ENCODE measurements around the gene NUP153. TPM values are rescaled to one million over a fixed set of nuclear protein-coding genes. Genes with fewer than 3 reads are reported as not detected.

NUP153 gene
- total and polyA plus RNA-seq, 10 of the 15 experiments (the other 5 are each of a cell fraction or from before 2014, with no cell fraction given) = 13.9 to 77.7 (median 56.2) TPM

DNA sequence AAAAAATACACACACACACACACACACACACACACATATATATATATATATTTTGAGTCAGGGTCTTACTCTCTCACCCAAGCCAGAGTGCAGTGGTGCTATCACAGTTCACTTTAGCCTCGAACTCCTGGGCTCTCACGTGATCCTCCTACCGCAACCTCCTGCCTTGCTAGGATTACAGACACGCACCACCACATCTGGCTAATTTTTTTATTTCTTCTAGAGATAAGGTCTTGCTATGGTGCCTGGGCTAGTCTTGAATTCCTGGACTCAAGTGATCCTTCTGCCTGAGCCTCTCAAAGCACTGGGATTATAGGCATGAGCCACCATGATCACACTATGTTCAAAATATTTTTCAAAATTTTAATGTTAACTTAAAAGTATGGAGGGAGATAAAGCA, 43.5 kb downstream of the NUP153 start (continued):
- TF ChIP-seq, protein P1, sequence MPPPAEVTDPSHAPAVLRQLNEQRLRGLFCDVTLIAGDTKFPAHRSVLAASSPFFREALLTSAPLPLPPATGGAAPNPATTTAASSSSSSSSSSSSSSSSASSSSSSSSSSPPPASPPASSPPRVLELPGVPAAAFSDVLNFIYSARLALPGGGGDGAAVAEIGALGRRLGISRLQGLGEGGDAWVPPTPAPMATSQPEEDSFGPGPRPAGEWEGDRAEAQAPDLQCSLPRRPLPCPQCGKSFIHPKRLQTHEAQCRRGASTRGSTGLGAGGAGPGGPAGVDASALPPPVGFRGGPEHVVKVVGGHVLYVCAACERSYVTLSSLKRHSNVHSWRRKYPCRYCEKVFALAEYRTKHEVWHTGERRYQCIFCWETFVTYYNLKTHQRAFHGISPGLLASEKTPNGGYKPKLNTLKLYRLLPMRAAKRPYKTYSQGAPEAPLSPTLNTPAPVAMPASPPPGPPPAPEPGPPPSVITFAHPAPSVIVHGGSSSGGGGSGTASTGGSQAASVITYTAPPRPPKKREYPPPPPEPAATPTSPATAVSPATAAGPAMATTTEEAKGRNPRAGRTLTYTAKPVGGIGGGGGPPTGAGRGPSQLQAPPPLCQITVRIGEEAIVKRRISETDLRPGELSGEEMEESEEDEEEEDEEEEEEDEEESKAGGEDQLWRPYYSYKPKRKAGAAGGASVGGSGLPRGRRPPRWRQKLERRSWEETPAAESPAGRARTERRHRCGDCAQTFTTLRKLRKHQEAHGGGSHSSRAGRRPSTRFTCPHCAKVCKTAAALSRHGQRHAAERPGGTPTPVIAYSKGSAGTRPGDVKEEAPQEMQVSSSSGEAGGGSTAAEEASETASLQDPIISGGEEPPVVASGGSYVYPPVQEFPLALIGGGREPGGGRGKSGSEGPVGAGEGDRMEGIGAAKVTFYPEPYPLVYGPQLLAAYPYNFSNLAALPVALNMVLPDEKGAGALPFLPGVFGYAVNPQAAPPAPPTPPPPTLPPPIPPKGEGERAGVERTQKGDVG (CRISPR knock-in tag; IDR thresholded peaks at IDR 0.05) = no peak

DNA sequence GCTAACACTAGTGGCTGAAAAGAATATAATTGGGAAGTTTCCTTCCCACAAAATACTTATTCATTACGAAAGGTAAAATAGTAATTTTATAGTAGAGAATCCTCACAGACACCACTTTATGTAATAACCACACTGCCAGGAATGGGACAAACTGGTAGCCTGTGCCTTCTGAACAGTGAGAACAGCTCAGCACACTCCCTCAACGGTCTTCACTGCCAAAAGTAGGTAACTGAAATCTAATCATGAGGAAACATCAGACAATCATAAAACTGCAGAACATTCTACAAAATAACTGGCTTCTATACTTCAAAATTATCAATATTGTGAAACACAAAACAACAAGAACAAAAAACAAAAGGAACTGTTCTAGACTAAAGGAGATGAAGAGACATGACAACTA, 44.1 kb downstream of the NUP153 start:
- CTCF ChIA-PET = interaction anchor here (0.8 kb wide), 1 partner anchor 16 kb away, joined by 3 read pairs; no protein-coding TSS in a partner anchor
- intact Hi-C loops (cut with micrococcal nuclease; ENCODE audit: unreplicated experiment) (no loop called here), in situ Hi-C loops (cut with MboI) (no loop called here)
- TF ChIP-seq RUNX3 (IDR thresholded peaks at IDR 0.05; ENCODE audit: low read length) (no peak), WRNIP1 (IDR thresholded peaks at IDR 0.05; ENCODE audit: borderline replicate concordance, low read depth, low read length) (no peak), NR2C1 (IDR thresholded peaks at IDR 0.05) (no peak), YY1 (IDR thresholded peaks at IDR 0.05; ENCODE audit: low read depth, low read length) (no peak), PAX5 (IDR thresholded peaks at IDR 0.05; ENCODE audit: borderline replicate concordance, low read depth, low read length) (no peak), BHLHE40 (IDR thresholded peaks at IDR 0.05; ENCODE audit: borderline replicate concordance in 1 of 2, low read depth in 2 of 2, low read length in 1 of 2) (no peak), ZBED1 (IDR thresholded peaks at IDR 0.05; ENCODE audit: borderline replicate concordance) (no peak), RFX5 (IDR thresholded peaks at IDR 0.05; ENCODE audit: low read depth, low read length) (no peak), YBX1 (IDR thresholded peaks at IDR 0.05) (no peak), TBL1XR1 (IDR thresholded peaks at IDR 0.05; ENCODE audit: low read depth, low read length) (no peak), ZNF24 (IDR thresholded peaks at IDR 0.05) (no peak)
- TF ChIP-seq, protein P2, sequence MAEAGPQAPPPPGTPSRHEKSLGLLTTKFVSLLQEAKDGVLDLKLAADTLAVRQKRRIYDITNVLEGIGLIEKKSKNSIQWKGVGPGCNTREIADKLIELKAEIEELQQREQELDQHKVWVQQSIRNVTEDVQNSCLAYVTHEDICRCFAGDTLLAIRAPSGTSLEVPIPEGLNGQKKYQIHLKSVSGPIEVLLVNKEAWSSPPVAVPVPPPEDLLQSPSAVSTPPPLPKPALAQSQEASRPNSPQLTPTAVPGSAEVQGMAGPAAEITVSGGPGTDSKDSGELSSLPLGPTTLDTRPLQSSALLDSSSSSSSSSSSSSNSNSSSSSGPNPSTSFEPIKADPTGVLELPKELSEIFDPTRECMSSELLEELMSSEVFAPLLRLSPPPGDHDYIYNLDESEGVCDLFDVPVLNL (IDR thresholded peaks at IDR 0.05; ENCODE audit: low read depth, low read length) = no peak
- TF ChIP-seq, protein P3, sequence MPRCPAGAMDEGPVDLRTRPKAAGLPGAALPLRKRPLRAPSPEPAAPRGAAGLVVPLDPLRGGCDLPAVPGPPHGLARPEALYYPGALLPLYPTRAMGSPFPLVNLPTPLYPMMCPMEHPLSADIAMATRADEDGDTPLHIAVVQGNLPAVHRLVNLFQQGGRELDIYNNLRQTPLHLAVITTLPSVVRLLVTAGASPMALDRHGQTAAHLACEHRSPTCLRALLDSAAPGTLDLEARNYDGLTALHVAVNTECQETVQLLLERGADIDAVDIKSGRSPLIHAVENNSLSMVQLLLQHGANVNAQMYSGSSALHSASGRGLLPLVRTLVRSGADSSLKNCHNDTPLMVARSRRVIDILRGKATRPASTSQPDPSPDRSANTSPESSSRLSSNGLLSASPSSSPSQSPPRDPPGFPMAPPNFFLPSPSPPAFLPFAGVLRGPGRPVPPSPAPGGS (IDR thresholded peaks at IDR 0.05; ENCODE audit: borderline replicate concordance, insufficient read depth, low read depth, low read length, poor library complexity, severe bottlenecking) = no peak
- TF ChIP-seq, protein P4, sequence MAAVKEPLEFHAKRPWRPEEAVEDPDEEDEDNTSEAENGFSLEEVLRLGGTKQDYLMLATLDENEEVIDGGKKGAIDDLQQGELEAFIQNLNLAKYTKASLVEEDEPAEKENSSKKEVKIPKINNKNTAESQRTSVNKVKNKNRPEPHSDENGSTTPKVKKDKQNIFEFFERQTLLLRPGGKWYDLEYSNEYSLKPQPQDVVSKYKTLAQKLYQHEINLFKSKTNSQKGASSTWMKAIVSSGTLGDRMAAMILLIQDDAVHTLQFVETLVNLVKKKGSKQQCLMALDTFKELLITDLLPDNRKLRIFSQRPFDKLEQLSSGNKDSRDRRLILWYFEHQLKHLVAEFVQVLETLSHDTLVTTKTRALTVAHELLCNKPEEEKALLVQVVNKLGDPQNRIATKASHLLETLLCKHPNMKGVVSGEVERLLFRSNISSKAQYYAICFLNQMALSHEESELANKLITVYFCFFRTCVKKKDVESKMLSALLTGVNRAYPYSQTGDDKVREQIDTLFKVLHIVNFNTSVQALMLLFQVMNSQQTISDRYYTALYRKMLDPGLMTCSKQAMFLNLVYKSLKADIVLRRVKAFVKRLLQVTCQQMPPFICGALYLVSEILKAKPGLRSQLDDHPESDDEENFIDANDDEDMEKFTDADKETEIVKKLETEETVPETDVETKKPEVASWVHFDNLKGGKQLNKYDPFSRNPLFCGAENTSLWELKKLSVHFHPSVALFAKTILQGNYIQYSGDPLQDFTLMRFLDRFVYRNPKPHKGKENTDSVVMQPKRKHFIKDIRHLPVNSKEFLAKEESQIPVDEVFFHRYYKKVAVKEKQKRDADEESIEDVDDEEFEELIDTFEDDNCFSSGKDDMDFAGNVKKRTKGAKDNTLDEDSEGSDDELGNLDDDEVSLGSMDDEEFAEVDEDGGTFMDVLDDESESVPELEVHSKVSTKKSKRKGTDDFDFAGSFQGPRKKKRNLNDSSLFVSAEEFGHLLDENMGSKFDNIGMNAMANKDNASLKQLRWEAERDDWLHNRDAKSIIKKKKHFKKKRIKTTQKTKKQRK (IDR thresholded peaks at IDR 0.05; ENCODE audit: low read depth, low read length) = no peak

More for the DNA sequence above, 44.1 kb downstream of the NUP153 start:
- RAD21 ChIA-PET (ENCODE audit: unreplicated experiment) = no interaction called here
- Histone ChIP-seq H3K27ac (ENCODE audit: control insufficient read depth, insufficient read depth) (no peak overlapping the region), H3K4me1 (ENCODE audit: control insufficient read depth, insufficient read depth, low read length) (no peaks in the 10 kb centered on the region), H3K4me2 (ENCODE audit: control insufficient read depth, insufficient read depth) (no peak overlapping the region), H3K4me3 (no peak overlapping the region), H2AFZ (ENCODE audit: control insufficient read depth, low read depth, low read length) (no peak overlapping the region), H4K20me1 (ENCODE audit: control insufficient read depth, insufficient read depth) (no peaks in the 10 kb centered on the region), H3K79me2 (ENCODE audit: control insufficient read depth, insufficient read depth, low read length) (no peaks in the 10 kb centered on the region; the same call in 1 of the 2 replicates), H3K27me3 (replicated peaks in 1 of 2; ENCODE audit: control insufficient read depth in 2 of 2, insufficient read depth in 2 of 2, low read length in 1 of 2) (no peaks in the 10 kb centered on the region), H3K36me3 (ENCODE audit: control insufficient read depth in 2 of 2, insufficient read depth in 2 of 2, low read length in 1 of 2) (peaks cover 10 to 37% of the 10 kb centered on the region in 2 experiments; a peak in 3 of 4 replicates), H3K9ac (ENCODE audit: control insufficient read depth, insufficient read depth, low read length) (no peak overlapping the region), H3K9me3 (replicated peaks; ENCODE audit: control insufficient read depth, insufficient read depth, low read length) (no peaks in the 10 kb centered on the region)
- 98% methylated on average over 2 of the region's 2 CpGs for WGBS (ENCODE audit: insufficient coverage, insufficient replicate concordance, low lambda C conversion rate, missing lambda C conversion rate)
- SMC1A ChIA-PET (ENCODE audit: uncharacterized antibody, unreplicated experiment) = interaction anchor here (0.8 kb wide), 1 partner anchor 40 kb away, joined by 3 read pairs; no protein-coding TSS in a partner anchor
- POLR2A ChIA-PET = no interaction called here
- ATAC-seq (no peak), DNase-seq (ENCODE audit: low read depth, low spot score) (no peak), FAIRE-seq (no peak)
- BruUV-seq (replicated peaks) = no TSS peak

All from GM12878 (cell line).